Tibial artery (tissue), 4 donors: Measurements from ENCODE around the gene FHOD1.

Experiments
- DNase-seq, 2 donors: peaks; one replicate each; pipeline ENCODE4 v3.0.0-alpha.2; 2019
- H3K27ac ChIP-seq, 2 donors: fragments of 200-600 bp; sonication (generic) in 1 of 2; 1 replicate in 1 of 2; 2 replicates in 1 of 2; pipeline ENCODE4 v1.5.1; 2018 to 2019; ENCODE audit warnings: mild to moderate bottlenecking in 1 of 2
- H3K27me3 ChIP-seq, 2 donors: fragments of 200-600 bp; sonication (generic) in 1 of 2; one replicate each; pipeline versions ENCODE4 v1.5.1 to v1.6.0; 2016 to 2019
- H3K36me3 ChIP-seq, 3 donors: fragments of 200-600 bp; sonication (generic) in 2 of 3; one replicate each; pipeline ENCODE4 v1.5.1; 2016 to 2019; ENCODE audit warnings: mild to moderate bottlenecking in 2 of 3
- H3K4me1 ChIP-seq, 4 donors: fragments of 200-600 bp; sonication (generic) in 2 of 4; 1 replicate in 3 of 4; 2 replicates in 1 of 4; pipeline ENCODE4 v1.5.1; 2016 to 2019
- H3K4me3 ChIP-seq, 2 donors: fragments of 200-600 bp; sonication (generic) in 1 of 2; 1 replicate in 1 of 2; 2 replicates in 1 of 2; pipeline ENCODE4 v1.5.1; 2018 to 2019; ENCODE audit warnings: mild to moderate bottlenecking in 2 of 2
- H3K9me3 ChIP-seq, 3 donors: fragments of 200-600 bp; sonication (generic) in 1 of 3; one replicate each; pipeline ENCODE4 v1.5.1; 2016 to 2019
- intact Hi-C: fragments of 100-400 bp; cut with DNase I; formaldehyde crosslinking; loops from one replicate; pipeline ENCODE4 v1.15.0; 2023; ENCODE audit warnings: low total_unique reads
- TF ChIP-seq, protein P1 (sequence below), 2 experiments: fragments of 200-600 bp in 1 of 2; fragments of 450-650 bp in 1 of 2; IDR thresholded peaks; one replicate each; pipeline ENCODE4 v1.5.1; 2017 to 2019; ENCODE audit warnings: antibody characterized with exemption in 2 of 2, mild to moderate bottlenecking in 1 of 2, moderate library complexity in 1 of 2

The FHOD1 gene

DNA sequence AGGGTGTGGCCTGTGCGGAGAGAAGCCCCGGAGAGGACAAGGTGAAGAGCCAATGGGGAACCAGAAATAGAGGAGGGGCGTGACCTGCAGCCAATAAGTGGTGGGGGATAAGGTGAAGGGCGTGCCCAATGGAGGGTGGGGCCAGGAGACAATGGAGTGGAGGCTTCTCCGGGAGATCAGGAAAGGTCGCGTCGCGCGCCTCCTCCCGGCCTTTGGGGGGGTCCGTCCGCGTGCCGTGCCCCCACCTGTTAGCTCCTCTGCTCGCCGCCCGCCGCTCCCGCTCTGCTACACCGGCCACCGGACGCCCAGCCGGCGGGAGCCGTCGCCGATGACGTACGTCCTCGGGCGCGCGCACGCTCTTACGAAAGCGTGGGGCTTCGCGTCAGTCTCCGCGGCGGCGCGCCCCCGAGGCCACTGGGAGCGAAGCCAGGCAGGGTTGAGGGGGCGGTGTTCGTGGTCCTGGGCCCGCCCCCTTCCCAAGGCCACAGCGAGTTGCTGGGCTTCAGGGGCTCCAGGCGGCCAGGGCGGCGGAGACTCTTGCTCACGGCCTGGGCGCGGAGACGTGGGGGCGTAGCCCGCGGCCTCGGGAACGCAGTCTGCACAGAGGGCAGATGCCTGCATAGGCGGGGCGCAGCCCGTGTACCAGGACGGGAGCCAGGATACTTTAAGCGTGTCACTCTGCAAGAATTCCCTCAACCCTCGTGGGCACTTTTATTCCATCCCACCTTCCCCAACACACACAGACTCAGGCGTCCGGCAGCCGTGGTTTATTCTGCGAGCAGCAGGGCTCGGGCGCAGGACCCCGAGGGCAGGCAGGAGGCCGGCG lies 63.4 kb downstream of the FHOD1 start, which contains the start of gene MATCAP1:
MATCAP1 (minus strand) TSS at position 337 of the 826 bp plus-strand sequence. CDS start 3,353 bp downstream, outside the sequence.
- Histone ChIP-seq H3K4me3 (peak within 1 kb of the TSS; percentile 66 to 90), H3K27me3 (no peaks in the 10 kb centered on the region), H3K9me3 (no peaks in the 10 kb centered on the region), H3K4me1 (peaks cover 0 to 34% (median 27%) of the 10 kb centered on the region in 4 donors), H3K36me3 (no peaks in the 10 kb centered on the region), H3K27ac (peak within 1 kb of the TSS; percentile 84 to 97)
- TF ChIP-seq, protein P1, sequence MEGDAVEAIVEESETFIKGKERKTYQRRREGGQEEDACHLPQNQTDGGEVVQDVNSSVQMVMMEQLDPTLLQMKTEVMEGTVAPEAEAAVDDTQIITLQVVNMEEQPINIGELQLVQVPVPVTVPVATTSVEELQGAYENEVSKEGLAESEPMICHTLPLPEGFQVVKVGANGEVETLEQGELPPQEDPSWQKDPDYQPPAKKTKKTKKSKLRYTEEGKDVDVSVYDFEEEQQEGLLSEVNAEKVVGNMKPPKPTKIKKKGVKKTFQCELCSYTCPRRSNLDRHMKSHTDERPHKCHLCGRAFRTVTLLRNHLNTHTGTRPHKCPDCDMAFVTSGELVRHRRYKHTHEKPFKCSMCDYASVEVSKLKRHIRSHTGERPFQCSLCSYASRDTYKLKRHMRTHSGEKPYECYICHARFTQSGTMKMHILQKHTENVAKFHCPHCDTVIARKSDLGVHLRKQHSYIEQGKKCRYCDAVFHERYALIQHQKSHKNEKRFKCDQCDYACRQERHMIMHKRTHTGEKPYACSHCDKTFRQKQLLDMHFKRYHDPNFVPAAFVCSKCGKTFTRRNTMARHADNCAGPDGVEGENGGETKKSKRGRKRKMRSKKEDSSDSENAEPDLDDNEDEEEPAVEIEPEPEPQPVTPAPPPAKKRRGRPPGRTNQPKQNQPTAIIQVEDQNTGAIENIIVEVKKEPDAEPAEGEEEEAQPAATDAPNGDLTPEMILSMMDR (IDR thresholded peaks at IDR 0.05), result no peak
- intact Hi-C loops, result loop anchor here (10.0 kb wide), 2 partner anchors 159 to 209 kb away; partner anchors contain the start of gene CBFB
- DNase-seq, result peak; percentile 97

GRCh38 chr16:67183284-67183626 lies 64.0 kb downstream of the FHOD1 start:
- no peak for DNase-seq
- H3K4me1 ChIP-seq, result peaks cover 0 to 40% (median 33%) of the 10 kb centered on the region in 4 donors
- H3K9me3 ChIP-seq, result no peaks in the 10 kb centered on the region
- no peaks in the 10 kb centered on the region for H3K36me3 ChIP-seq
- H3K27me3 ChIP-seq, result no peaks in the 10 kb centered on the region
- intact Hi-C loops, result loop anchor here (10.0 kb wide), 2 partner anchors 158 to 208 kb away; partner anchors contain the start of gene CBFB
- peak overlapping the region; percentile 84 to 97 for H3K27ac ChIP-seq
- TF ChIP-seq, protein P1 (IDR thresholded peaks at IDR 0.05), result no peak
- H3K4me3 ChIP-seq, result peak overlapping the region; percentile 66 to 90

DNA sequence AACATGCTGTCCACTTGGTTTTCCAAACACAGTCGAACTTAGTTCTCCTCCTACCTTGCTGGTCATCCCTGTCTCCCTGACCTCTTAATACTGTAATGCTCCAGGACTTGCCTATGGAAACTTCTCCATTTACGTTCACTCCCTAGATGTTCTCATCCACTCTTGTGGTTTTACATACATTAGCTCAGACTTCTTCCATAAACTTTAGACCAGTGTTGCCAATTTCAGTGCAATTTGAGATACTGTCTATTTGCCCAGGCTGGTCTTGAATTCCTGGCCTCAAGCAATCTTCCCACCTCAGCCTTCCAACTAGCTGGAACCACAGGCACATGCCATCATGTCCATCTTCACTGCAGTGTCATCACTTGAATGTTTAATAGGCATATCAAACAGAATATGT lies 65.0 kb downstream of the FHOD1 start:
- intact Hi-C loops, result loop anchor here (10.0 kb wide), 2 partner anchors 157 to 207 kb away; partner anchors contain the start of gene CBFB
- H3K27me3 ChIP-seq, result no peaks in the 10 kb centered on the region
- TF ChIP-seq, protein P1 (IDR thresholded peaks at IDR 0.05), result no peak
- H3K4me3 ChIP-seq, result no peak overlapping the region
- no peaks in the 10 kb centered on the region for H3K9me3 ChIP-seq
- DNase-seq, result no peak
- H3K27ac ChIP-seq, result no peak overlapping the region
- H3K36me3 ChIP-seq, result no peaks in the 10 kb centered on the region
- peaks cover 0 to 47% (median 41%) of the 10 kb centered on the region in 4 donors for H3K4me1 ChIP-seq

DNA sequence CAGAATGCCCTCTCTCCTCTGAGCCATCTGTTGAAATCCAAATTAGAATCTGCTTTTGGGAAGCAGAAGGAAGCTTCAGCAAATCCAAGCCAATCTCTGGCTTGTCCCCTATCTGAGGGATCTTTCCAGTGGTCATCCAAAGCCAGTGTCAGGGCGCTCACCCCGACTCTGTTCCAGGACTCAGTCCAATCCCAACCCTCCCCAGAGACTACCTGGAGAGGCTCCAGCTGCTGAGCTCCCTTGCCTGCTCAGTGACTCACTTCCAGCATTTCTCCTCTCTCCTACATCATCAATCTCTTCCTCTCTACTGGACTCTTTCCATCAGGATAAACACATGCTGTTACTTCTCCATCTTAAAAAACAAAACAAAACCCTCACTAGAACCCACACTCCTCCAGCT lies 65.9 kb downstream of the FHOD1 start:
- H3K4me1 ChIP-seq, result peaks cover 0 to 47% (median 41%) of the 10 kb centered on the region in 4 donors
- intact Hi-C loops, result loop anchor here (10.0 kb wide), 2 partner anchors 157 to 207 kb away; partner anchors contain the start of gene CBFB
- no peak overlapping the region for H3K4me3 ChIP-seq
- TF ChIP-seq, protein P1 (IDR thresholded peaks at IDR 0.05), result no peak
- H3K9me3 ChIP-seq, result no peaks in the 10 kb centered on the region
- H3K27me3 ChIP-seq, result no peaks in the 10 kb centered on the region
- no peak overlapping the region for H3K27ac ChIP-seq
- H3K36me3 ChIP-seq, result peaks cover 0 to 4% (median 0%) of the 10 kb centered on the region in 3 donors
- DNase-seq, result no peak

DNA sequence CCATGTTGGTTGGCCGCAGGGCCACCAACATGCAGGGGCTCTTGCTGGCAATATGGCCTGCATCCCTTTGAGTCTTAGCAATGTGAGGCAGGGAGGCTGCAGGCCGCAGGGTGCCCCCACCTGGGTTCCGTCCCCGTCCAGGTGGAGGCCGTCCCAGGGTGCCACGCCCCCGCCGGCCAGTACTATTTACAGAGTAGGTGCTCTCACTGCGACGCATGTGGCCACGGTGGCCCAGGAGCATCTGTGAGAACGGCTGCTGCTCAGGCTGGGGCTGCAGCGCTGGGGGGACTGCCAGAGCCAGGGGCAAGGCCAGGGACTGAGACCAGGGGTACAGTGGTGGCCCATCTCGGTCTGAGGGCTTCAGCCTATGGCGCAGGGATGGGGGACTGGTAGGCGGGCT lies 67.1 kb downstream of the FHOD1 start:
- intact Hi-C loops, result loop anchor here (10.0 kb wide), 2 partner anchors 155 to 205 kb away; partner anchors contain the start of gene CBFB

More for the DNA sequence above, 67.1 kb downstream of the FHOD1 start:
- no peak overlapping the region for H3K27ac ChIP-seq
- H3K9me3 ChIP-seq, result no peaks in the 10 kb centered on the region
- TF ChIP-seq, protein P1 (IDR thresholded peaks at IDR 0.05), result no peak
- H3K36me3 ChIP-seq, result peaks cover 0 to 9% (median 5%) of the 10 kb centered on the region in 3 donors
- H3K4me3 ChIP-seq, result no peak overlapping the region
- no peaks in the 10 kb centered on the region for H3K27me3 ChIP-seq
- peaks cover 0 to 43% (median 36%) of the 10 kb centered on the region in 4 donors for H3K4me1 ChIP-seq
- no peak for DNase-seq
